GM15510 (cell line): ENCODE data around the gene VOPP1.

Experiments used
- POLR2A ChIP-seq: IDR thresholded peaks from 3 replicates; pipeline ENCODE4 v1.6.1; 2011; ENCODE audit warnings: borderline replicate concordance; ENCODE audit not compliant: insufficient read length; ENCODE audit errors: extremely low read depth

Gene VOPP1

DNA sequence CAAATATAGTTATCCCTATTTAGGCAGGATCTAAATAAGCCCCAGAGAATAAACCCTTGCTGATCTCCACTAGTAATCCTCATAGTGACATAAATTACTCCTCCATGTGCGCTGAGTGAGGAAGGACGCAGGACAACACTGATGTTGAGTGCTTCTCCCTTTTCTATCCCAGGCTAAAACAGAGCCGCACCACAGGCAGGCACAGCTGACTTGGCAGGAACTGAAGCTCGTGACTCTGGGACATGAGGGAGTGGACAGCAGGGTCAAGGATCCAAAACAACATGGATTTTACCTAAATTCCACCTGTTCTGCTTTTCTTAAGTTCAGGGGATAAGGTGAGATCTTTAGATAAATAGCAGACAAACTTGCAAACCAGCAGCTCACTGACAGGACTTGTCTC lies 46.0 kb downstream of the VOPP1 start:
- TF ChIP-seq POLR2A: no peak

DNA sequence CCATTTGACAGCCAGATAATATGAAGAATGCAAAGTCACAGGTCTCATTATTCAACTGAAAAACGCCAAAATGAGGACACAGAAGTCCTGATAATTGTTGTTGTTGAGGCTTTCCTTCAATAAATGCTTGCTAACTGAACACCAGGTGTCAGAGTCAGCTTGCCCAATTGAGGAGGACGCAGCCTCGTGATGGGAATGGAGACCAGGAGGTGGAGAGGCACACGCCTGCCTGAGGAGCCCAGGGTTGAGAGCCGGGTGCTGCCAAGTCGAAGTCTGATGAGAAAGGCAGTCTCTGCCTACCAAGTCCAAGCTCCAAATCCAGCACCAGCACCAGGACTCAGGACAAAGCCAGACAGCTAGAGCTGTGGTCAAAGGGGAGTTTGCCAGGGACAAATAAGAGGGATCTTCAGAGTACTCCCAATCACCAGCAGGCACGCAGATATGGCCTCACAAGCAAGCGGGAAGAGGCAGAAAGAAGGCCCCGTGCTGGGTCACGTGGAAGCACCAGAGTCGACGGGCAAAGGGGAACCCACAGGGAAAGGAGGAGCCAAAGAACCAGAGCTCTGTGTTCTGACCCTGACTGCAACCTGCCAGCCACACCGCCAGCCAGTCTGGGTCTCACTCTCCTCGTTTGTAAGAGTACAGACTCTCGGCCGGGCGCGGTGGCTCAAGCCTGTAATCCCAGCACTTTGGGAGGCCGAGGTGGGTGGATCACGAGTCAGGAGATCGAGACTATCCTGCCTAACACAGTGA lies 47.6 kb downstream of the VOPP1 start:
- TF ChIP-seq POLR2A: no peak

DNA sequence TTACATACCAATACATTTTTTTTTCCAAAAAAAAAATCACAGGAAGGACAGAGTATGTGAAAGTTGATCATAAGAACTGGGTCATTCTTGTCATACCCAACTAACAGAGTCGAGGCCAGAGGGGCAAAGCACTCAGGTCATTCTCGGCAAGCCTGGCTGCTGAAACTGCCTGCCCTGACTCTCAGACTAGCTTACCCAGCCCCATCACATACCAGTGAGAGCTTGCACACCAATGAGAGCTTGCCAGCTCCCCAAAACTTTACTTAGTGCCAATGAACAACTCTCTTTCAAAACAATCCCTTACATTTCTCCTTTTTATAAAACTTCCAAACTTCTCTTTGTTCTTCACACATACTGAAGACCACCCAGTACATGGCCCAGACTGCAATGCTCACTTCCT lies 48.9 kb downstream of the VOPP1 start:
- no peak for TF ChIP-seq POLR2A

DNA sequence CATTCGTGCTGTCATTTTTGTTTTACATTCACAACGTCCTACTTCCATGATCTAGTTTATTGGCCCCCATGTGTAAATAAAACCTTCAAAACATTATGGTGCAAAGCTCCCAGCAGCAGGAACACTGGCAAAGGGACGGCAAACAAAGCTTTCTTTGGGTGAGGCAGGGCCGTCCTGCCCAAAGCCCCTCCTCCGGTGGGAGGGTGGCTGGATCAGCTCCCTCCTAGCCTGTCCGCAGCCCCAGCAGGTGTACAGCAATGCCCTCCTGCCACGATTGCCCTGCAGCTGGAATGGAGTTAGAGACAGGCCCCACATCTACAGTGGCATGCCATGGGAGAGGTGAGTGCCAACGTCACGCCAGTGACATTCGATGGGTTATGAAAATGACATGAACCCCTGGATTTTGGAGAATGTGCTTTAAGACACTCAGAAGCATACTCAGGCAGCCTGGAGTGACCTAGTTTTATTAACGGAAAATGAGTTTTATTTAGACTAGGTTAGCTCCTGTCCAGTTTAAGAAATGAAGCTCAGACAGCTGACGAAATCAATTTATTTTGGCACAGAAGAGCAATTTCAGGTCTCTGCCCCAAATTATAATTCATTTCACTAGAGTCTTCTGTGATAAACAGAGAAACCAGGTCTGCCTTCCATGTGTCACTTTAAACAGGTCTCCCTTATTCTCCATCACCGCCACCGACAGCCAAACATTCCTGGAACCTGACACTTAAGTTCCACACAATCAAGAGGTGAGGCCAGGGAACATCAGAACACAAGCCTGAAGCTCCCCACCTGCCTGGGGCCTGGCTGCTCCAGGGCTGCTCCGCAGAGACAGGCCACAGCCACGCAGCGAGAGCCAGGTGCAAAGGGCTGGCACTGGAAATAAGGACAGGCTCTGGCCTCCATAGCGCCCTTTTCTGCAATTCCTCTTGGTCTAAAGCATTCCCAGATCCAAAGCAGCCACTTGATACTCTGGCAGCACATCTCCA lies 50.1 kb downstream of the VOPP1 start:
- no peak for TF ChIP-seq POLR2A

DNA sequence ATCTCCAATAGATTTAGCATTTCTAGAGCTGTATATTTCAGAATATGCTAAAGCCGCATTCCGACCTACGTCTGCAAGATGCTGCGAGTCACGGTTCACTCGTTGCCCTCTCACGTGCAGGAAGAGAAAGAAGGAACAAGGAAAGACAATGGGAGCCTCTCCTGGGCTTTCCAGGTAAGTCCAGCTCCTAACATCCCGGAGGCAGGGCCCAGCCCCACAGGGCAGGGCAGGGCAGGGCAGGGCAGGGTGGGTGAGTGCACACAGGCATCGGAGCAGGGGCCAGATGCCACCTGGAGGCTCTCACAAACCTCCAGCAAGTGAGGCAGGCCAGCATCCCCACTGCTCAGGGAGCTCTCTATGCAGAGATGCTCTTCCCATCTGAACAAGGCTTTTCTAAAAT lies 50.8 kb downstream of the VOPP1 start:
- no peak for TF ChIP-seq POLR2A

DNA sequence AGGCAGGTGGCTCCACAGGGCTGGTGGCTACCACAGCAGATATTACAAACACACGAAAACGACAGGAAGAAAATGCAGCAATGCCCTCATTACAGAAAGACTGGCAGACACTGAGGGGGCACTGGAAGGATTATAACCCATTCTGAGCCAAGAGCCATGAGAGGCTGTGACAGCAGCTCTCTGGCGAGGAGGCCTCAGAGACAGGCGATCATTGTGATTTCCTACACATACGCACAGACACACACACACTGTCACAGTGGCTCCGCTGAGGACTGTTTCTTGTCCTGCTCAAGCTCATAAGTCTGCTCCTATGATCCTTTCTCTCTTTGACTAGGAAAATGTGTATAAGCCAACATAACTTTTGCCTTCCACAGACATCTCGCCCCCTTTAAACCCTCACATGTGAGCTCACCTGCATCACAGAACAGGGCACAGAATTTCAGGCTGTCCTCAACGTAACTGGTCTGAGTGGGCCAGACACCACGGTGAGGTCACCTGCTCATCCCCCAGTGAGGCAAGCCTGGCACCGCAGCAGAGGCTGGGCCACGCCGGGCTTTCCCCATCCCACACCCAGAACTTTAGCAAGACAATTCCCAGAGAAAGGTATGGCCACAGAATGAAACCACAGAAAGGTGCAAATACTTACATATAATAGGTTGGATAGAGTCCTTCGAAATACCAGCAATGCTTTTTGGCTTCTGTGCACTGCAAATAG lies 51.7 kb downstream of the VOPP1 start:
- TF ChIP-seq POLR2A: no peak

DNA sequence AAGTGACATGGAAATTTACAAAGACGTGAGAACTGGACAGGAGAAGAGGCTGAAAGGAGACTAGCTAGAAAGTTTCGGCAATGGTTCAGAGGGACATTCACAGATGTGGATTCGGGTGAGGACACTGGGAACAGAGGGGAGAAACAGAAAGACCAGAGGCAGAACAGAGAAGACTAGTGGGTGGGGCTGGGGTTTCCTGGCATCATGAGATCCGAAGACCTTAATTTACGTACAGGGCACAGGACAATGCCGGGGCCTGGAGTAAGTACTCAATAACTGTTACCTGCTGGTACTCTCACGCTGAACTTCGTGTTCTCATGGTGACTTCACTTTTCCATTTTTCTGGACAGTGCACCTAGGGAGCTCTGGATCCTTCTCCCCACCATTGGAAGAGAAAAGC lies 53.5 kb downstream of the VOPP1 start:
- TF ChIP-seq POLR2A: no peak

DNA sequence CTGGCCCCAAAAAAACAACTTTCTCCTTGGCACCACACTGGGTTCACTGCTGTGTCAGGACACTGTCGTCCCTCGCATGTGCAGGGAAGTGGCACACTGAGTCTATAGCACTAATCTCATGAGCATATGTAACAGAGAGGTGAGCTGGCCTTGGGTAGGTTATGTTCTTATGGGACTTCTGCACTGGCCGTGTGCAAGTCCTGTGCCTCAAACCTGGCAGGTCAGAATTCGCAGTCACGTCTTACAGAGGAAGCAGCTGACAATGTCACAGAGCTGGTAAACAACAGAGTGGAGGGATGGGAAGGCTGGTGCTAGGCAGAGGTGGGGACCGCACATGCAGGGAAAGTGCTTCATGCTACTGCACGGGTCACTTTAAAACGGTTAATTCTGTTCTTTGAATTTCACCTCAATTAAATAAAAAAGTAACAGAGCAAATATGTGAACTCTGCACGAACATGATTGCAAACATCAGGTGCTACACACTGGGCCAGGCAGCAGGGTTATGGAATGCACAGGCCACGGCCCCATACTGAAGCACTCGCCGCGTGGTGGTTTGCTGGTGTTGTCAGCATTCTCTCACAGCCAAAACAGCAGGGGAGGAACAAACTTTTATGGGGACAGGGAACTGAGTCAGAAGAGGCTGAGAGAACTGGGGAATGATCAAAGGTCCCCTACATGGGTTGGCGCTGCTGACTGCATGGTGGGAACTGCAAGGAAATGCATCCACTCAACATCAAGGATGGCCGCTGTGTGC lies 54.2 kb downstream of the VOPP1 start:
- no peak for TF ChIP-seq POLR2A

DNA sequence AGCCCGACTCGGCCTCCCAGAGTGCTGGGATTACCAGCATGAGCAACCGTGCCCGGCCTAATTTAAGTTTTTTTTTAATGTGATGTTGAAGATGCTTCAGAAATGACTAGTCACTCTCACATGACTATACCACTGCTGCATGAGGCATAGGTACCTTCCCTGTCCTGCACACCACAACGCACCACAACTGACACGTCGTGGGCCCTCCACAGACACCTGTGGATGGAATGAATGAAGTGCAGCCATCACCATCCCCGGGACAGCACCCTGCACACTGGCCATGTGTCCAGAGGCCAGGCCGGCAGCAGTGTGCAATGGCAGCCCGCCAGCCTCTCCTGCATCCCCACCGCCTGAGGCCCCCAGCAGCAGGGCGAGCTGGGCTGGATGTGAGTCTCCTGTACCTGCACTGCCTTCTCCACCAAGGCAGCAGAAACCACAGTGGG lies 55.1 kb downstream of the VOPP1 start:
- no peak for TF ChIP-seq POLR2A

DNA sequence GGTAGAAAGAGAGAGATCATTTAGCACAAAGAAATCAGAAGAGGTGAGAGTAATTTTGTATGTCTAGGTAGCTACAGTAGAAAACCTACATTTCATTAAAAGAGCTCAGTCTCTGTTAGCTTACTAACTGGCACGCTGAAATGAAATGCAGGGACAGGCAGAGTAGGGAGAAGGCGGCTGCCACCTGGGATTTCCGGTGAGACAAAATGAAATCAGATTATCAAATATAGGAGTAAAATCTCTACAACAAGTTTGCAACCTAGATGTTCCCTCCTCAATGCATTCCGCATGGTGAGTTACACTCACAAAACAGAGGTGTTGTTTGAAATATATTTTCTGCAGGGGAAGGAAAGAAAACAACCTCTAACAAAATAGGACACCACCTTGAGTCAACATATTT lies 55.9 kb downstream of the VOPP1 start:
- no peak for TF ChIP-seq POLR2A

DNA sequence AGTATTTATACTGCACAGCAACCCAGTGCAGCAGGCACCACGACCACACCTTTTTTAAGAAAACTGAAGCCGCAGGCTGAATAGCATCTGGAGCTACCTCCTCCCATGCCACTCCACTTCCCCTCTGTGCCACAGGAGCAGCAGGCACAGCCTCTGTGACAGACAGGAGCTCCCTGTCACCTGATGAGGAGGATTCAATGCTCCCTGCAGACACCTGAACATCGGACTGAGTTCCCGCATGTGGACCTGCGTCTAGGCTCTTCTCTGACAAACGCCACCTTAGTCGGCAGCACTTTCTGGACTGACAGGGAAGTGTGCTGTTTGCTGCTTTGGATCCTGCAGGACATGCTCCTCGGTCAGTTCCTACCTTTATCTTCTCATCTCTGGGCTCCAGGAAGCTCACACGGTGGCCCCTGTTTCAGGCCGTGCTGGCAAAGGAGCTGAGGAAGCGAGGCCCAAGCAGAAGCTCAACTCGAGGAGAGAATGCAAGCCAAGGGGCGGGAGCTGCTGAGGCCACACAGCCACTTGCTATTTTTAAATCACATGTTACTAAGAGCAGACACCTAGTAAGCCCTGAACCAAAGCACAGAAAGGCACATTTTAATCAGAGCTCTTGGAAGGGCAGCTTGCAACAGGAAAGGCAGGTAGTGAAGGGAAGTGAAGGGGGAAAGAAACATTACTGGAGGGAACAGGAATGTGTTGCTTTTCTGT lies 56.6 kb downstream of the VOPP1 start:
- peak; percentile 37 for TF ChIP-seq POLR2A

DNA sequence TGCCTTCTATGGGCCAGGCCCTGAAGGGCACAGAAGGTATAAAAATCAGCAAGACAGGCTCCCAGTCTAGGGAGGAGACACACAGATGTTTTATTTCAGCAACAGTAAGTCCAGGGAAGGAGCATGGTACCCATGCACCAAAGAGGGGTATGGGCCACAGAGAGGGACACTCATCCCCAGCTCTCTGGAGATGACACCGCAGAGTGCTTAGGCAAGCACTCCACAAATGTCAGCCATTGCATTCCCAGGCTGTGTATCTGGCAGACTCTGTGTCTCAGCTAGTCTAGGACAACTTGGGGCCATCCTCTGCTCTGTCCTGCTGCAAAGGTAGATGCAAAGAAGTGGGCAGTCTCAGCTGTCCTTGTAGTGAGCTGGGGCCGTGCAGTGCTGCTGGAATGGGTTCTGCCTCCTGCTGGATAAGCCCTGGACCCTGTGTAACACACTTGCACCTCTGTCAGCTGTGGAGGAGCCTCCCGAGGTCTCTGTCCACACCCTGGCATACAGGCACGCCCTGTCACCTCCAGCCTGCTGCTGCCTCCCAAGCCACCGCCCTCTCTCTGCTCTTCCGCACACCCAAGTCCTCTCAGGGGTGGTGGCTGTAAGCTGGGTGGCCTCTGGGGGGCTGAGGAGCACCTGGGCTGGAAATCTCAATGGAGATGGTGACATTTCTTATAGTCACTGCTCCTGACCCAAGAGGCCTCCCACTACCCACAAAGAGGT lies 57.6 kb downstream of the VOPP1 start:
- TF ChIP-seq POLR2A: peak; percentile 34

DNA sequence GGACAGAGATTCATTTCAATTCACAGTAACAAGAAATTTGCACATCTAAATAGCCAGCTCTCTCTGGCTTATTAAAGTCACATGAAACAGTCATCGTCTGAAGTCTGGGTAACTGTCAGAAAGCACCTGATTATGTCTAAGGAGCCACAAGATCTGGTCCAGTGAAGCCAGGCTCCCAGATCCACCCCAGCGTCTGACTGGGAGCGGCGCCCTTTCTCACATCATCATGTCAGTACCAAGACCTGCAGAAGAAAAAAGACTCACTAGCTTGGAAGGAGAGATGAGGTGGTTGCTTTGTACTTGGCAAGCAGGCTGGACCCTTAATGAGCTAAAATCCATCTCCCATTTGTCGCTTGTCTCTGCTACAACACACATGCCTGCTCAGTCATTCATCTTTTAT lies 58.4 kb downstream of the VOPP1 start:
- TF ChIP-seq POLR2A: no peak
